OCI-LY3 (cell line): ENCODE measurements around the gene FURIN.

ENCODE experiments used
- EZH2phosphoT487 ChIP-seq: fragments of 200-600 bp; shearing (Covaris generic); IDR thresholded peaks from 2 replicates; pipeline ENCODE4 v1.6.1; 2018; ENCODE audit warnings: antibody characterized with exemption, mixed run types, low read depth
- TF ChIP-seq, protein P1 (sequence below): fragments of 200-600, 300-600 bp; sonication (generic); IDR thresholded peaks from 2 replicates; pipeline ENCODE4 v1.5.1; 2014; ENCODE audit warnings: antibody characterized with exemption, low read length, low read depth

- TF ChIP-seq, protein P1, sequence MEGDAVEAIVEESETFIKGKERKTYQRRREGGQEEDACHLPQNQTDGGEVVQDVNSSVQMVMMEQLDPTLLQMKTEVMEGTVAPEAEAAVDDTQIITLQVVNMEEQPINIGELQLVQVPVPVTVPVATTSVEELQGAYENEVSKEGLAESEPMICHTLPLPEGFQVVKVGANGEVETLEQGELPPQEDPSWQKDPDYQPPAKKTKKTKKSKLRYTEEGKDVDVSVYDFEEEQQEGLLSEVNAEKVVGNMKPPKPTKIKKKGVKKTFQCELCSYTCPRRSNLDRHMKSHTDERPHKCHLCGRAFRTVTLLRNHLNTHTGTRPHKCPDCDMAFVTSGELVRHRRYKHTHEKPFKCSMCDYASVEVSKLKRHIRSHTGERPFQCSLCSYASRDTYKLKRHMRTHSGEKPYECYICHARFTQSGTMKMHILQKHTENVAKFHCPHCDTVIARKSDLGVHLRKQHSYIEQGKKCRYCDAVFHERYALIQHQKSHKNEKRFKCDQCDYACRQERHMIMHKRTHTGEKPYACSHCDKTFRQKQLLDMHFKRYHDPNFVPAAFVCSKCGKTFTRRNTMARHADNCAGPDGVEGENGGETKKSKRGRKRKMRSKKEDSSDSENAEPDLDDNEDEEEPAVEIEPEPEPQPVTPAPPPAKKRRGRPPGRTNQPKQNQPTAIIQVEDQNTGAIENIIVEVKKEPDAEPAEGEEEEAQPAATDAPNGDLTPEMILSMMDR = no peak
- no peak for TF ChIP-seq EZH2phosphoT487
These were observed 23.7 kb upstream of the FURIN start for GRCh38 chr15:90844696-90845095.
